IPS-18c (cell line): ENCODE data around the gene MS4A8.
"Not testable (repeated sequence)": the region's sequence is repeated elsewhere in the genome, so short reads cannot be mapped to it uniquely, and the experiment has no call there.

Experiments
- H3K4me3 ChIP-seq: 2 replicates; pipeline ENCODE4 v1.7.0; 2013; ENCODE audit warnings: low read depth, mild to moderate bottlenecking, low read length, moderate library complexity; ENCODE audit not compliant: insufficient read depth
- H3K9me3 ChIP-seq: one replicate; pipeline ENCODE4 v1.6.1; 2013; ENCODE audit warnings: mild to moderate bottlenecking, low read length, moderate library complexity; ENCODE audit not compliant: control insufficient read depth, insufficient read depth

The MS4A8 gene

DNA sequence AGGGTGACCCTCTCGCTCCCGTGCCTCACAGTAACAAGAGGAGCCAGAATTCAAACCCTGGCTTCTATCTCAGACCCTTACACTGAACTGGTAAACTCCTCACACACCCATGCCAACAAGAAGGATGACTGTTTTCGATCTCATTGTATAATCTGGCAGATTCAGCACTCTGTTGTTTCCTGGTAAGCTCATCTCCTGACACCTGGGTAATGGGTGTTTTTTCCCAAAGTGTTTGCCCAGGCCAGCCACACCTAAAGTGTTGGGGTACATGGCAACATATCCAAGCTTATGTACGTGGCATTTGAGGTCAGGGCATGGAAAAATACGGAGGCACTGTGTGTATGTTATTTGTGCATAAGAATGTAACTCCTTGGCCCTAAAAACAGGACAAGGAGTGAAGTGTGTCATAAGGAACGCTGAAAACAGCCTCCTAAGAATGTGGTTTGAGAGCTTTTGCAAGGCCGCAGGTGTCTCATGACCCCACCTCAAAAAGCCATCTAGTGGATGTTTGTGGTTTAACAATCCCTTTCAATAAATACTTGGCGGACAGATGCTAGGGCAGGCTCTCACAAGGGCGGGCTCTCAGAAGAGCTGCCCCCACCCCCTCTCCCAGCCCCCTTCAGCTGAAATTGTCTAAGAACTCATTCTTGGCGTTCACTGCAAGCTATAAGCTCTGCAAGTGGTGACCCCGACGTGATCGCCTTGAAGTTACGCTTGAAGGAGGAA, 57.1 kb downstream of the MS4A8 start, which contains the start of gene MS4A15:
Gene MS4A15, plus strand, starts transcription at position 561 of the 726 bp plus-strand sequence. CDS start 6,867 bp downstream, outside the sequence.
- H3K9me3 ChIP-seq: peaks cover 2% of the 10 kb centered on the region
- no peak within 1 kb of the TSS; the same call in 1 of the 2 replicates for H3K4me3 ChIP-seq

DNA sequence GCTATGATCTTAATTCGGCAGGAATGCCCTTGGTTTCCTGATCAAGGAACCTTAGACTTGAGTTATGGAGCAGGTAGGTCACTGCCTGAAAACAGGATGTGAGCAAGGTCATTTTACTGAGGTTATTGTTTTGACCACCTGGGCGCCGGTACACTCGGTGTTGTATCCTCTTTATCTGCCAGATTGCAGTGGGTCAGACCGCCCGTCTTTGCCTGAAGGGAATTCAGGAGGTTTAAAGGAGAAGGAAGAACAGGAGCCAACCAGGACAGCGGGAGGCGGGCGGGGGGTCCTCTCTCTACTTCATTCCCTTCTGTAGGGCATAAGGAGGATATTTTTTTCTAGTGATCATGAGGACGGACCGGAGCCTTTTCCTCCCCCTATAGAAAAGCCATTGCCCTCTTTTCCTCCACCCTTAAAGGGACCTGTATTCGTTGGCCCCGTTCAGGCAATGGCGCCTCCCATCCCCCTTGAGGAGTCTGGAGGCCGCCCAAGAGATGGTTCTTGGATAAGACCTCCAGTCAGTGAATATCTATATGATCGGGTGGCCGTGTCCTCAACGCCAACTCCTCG, 57.9 kb downstream of the MS4A8 start:
- H3K4me3 ChIP-seq: no peak overlapping the region
- peaks cover 2% of the 10 kb centered on the region for H3K9me3 ChIP-seq

DNA sequence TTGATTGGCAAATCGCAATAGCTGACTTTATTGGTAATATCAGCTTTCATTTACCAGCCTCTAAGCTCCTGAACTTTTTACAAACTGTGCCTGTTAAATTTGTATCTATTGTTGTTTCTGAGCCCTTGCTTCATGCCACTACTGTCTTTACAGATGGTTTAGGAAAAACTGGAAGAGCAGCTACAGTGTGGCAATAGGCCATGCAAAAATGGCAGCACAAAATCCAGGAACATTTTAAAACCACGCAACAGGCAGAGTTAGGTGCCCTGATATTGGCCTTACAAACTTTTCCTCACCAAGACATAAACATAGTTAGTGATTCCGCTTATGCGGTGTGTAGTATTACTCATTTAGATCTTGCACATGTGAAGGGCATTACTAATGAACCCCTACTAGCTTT, 59.3 kb downstream of the MS4A8 start:
- H3K9me3 ChIP-seq, H3K4me3 ChIP-seq: not testable (repeated sequence)

DNA sequence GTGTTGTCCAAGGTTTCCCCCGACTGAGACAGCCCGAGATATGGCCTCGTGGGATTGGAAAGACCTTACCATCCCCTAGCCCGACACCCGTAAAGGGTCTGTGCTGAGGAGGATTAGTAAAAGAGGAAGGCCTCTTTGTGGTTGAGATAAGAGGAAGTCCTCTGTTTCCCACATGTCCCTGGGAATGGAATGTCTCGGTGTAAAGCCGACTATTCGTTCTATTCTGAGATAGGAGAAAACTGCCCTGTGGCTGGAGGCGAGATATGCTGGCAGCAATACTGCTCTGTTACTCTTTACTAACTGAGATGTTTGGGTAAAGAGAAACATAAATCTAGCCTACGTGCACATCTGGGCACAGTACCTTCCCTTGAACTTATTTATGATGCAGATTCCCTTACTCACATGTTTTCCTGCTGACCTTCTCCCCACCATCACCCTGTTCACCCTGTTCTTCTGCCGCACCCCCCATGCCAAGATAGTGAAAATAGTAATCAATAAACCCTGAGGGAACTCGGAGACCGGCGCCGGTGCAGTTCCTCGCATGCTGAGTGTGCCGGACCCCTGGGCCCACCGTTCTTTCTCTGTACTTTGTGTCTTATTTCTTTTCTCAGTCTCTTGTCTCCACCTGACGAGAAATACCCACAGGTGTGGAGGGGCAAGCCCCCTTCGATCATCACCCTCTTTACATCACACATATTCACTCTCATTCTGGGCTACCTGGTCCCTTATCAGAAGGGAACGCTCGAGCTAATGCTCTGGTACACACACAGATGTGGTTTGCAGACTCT, 60.2 kb downstream of the MS4A8 start:
- not testable (repeated sequence) for H3K9me3 ChIP-seq, H3K4me3 ChIP-seq

DNA sequence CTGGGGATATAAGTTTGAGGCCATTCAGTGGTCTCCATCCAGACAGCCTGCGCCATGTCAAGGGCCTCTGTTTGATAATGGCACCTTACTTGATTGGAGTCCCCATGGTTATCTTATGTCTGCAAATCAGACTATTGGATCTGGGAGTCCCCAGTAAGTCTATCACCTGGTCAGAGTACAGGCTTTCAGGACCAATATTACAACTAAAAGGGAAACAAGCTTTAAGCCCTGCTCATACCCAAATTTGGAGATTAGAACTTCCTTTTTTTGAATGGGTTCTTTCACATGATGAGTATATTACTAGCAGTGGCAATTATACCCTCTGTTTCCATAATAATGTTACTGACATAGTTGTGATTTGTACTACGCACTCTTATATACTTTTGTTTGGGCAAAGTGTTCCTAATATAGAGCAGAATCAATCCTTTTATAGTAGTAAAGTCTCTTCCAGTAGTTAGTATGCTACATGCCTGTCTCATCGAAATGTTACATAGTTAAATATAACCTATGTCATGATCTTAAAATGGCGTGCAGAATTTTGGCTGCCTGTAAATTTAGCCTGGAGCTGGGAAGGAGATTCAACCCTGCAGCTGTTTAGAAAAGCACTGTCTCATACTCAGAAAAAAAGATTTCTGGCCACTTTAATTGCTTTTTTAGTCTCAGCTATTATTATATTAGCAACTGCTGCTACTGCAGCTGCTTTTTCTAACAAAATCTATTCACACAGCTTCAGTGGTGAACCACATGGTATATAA, 62.2 kb downstream of the MS4A8 start:
- H3K9me3 ChIP-seq: peaks cover 2% of the 10 kb centered on the region
- no peak overlapping the region for H3K4me3 ChIP-seq

DNA sequence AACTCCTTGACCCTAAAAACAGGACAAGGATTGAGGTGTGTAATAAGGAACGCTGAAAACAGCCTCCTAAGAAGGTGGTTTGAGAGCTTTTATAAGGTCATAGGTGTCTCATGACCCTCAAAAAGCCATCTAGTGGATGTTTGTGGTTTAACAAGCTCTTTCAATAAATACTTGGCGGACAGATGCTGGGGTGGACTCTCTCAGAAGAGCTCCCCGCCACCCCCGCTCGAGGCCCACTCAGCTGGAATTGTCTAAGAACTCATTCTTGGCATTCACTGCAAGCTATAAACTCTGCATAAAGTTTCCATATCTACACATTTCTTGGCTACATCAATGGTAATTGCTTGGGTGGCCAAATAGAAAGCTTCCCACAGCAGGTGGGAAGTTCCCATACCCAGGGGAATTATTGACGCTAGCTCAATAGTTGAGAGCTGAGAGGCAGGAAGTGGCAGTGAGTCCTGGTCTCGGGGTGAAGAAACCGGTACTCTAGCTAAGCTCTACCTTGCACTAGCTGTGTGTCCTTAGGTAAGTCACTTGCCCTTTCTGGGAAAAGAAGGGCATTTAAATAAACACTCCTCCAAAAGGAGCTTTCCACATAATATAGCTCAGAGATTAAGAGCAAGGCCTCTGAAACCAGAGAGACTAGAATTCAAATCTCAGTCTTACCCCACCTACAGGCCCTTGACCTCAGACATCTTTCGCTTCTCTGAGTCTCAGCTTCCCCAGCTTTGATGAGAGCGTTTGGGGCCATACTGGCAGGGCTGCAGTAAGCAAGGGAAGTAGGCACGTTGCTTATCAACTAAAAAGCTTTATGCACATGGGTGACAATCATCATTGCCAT, 63.7 kb downstream of the MS4A8 start:
- H3K4me3 ChIP-seq: no peak overlapping the region

DNA sequence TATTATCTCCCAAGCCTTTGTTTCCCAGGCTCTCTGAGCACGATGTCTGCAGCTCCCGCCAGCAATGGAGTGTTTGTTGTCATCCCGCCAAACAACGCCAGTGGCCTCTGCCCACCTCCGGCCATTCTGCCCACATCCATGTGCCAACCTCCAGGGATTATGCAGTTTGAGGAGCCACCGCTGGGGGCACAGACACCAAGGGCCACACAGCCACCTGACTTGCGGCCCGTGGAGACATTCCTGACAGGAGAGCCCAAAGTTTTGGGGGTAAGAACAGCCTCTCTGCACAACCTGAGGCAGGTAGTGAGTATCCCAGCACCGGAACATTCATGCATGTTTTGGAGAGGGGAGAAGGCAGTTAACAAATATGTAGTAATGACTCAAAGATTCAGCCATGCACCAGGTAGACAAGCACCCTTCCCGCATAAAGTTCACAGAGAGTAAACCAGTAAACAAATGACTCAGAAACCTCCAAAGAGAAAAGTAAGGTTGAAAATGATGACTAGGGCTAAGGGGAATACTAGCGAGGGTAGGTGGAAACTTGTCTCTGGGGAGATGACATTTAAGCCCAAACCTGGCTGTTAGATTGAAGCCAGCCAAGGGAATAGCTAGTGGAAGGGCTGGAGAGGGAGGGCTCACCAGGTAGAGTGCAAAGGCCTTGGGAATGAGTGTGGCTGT, 64.4 kb downstream of the MS4A8 start:
- Histone ChIP-seq H3K4me3 (no peak overlapping the region), H3K9me3 (peaks cover 2% of the 10 kb centered on the region)

More for the DNA sequence above, 63.7 kb downstream of the MS4A8 start:
- H3K9me3 ChIP-seq: peaks cover 2% of the 10 kb centered on the region

DNA sequence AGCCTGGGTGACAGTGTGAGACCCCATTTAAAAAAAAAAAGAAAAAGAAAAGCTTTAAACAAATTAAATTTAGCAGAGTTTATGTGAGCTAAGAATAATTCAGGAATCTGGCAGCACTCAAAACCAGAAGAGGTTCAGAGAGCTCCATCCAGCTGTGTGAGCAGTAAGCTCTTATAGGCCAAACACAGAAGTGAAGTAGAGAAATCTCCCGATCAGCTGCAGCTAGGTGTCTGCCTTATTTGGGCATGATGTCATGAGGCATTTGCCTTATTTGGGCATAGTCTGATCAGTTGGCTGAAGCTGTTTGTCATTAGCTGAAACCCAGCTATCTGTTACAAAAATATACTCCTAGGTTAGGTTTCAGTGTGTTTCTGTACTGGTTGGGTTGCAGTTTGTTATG, 65.5 kb downstream of the MS4A8 start:
- Histone ChIP-seq H3K9me3 (no peaks in the 10 kb centered on the region), H3K4me3 (no peak overlapping the region)

DNA sequence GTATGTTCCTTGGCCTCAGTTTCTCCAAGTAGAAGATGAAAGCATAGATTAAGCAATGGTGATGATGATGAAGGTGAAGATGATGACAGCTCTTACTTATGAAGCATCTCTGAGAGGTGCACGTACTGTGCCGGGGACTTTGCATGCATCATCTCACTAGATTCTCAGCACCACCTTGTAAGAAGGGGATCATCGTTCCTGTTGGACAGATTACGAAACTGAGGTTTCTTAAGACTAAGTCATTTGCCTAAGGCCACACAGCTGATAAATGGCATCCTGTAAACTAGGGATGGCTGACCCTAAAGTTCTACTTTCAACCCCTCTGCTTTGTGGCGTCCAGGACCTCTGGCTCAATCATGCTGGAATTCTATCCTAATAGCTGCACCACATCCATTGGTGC, 65.9 kb downstream of the MS4A8 start:
- Histone ChIP-seq H3K9me3 (no peaks in the 10 kb centered on the region), H3K4me3 (no peak overlapping the region)
